ENCODE results near the gene PCA3. TPM values are rescaled to one million over a fixed set of nuclear protein-coding genes. Genes with fewer than 3 reads are reported as not detected.

Gene PCA3
- total RNA-seq, 1 experiment from 2014 or later = not detected

- H3K4me1 ChIP-seq (replicated peaks) = peaks cover 8% of the 10 kb centered on the region
- H3K9me3 ChIP-seq (replicated peaks) = no peaks in the 10 kb centered on the region
- H3K27me3 ChIP-seq (replicated peaks) = no peaks in the 10 kb centered on the region
- H3K36me3 ChIP-seq = no peaks in the 10 kb centered on the region
- no peak overlapping the region for H3K4me3 ChIP-seq
- no peak overlapping the region for H3K27ac ChIP-seq
- no peak for DNase-seq (ENCODE audit: low read depth in 1 of 2, low spot score in 2 of 2)
These were observed 48.4 kb downstream of the PCA3 start for GRCh38 chr9:76812591-76812990.

GRCh38 chr9:76817489-76817888 is 53.3 kb downstream of the PCA3 start:
- no peaks in the 10 kb centered on the region for H3K9me3 ChIP-seq (replicated peaks)
- H3K4me3 ChIP-seq = no peak overlapping the region
- H3K27me3 ChIP-seq (replicated peaks) = no peaks in the 10 kb centered on the region
- peak overlapping the region; percentile 48 for H3K27ac ChIP-seq
- DNase-seq (ENCODE audit: low read depth in 1 of 2, low spot score in 2 of 2) = peak; percentile 46 to 48
- H3K4me1 ChIP-seq (replicated peaks) = peaks cover 19% of the 10 kb centered on the region
- H3K36me3 ChIP-seq = no peaks in the 10 kb centered on the region

GRCh38 chr9:76818271-76818670 is 54.0 kb downstream of the PCA3 start:
- Histone ChIP-seq H3K36me3 (no peaks in the 10 kb centered on the region), H3K27me3 (replicated peaks) (no peaks in the 10 kb centered on the region), H3K27ac (peak overlapping the region; percentile 48), H3K9me3 (replicated peaks) (no peaks in the 10 kb centered on the region), H3K4me3 (no peak overlapping the region), H3K4me1 (replicated peaks) (peaks cover 19% of the 10 kb centered on the region)
- peak; percentile 79 to 88 for DNase-seq (ENCODE audit: low read depth in 1 of 2, low spot score in 2 of 2)

GRCh38 chr9:76820431-76820830 is 56.2 kb downstream of the PCA3 start:
- Histone ChIP-seq H3K36me3 (no peaks in the 10 kb centered on the region), H3K4me3 (no peak overlapping the region), H3K27me3 (replicated peaks) (no peaks in the 10 kb centered on the region), H3K9me3 (replicated peaks) (no peaks in the 10 kb centered on the region), H3K27ac (no peak overlapping the region), H3K4me1 (replicated peaks) (peaks cover 19% of the 10 kb centered on the region)
- no peak for DNase-seq (ENCODE audit: low read depth in 1 of 2, low spot score in 2 of 2)

- H3K4me3 ChIP-seq = no peak overlapping the region
- H3K4me1 ChIP-seq (replicated peaks) = no peaks in the 10 kb centered on the region
- H3K36me3 ChIP-seq = no peaks in the 10 kb centered on the region
- no peaks in the 10 kb centered on the region for H3K27me3 ChIP-seq (replicated peaks)
- DNase-seq (ENCODE audit: low read depth in 1 of 2, low spot score in 2 of 2) = no peak
- H3K27ac ChIP-seq = no peak overlapping the region
- H3K9me3 ChIP-seq (replicated peaks) = no peaks in the 10 kb centered on the region; the same call in 1 of the 2 replicates
These were observed 63.2 kb downstream of the PCA3 start for GRCh38 chr9:76827296-76828080.

GRCh38 chr9:76828447-76828846 is 64.2 kb downstream of the PCA3 start:
- H3K4me1 ChIP-seq (replicated peaks) = no peaks in the 10 kb centered on the region
- no peaks in the 10 kb centered on the region for H3K36me3 ChIP-seq
- H3K9me3 ChIP-seq (replicated peaks) = no peaks in the 10 kb centered on the region; the same call in 1 of the 2 replicates
- H3K27me3 ChIP-seq (replicated peaks) = no peaks in the 10 kb centered on the region
- DNase-seq (ENCODE audit: low read depth in 1 of 2, low spot score in 2 of 2) = no peak
- no peak overlapping the region for H3K4me3 ChIP-seq
- H3K27ac ChIP-seq = no peak overlapping the region

GRCh38 chr9:76835571-76836283 is 71.5 kb downstream of the PCA3 start:
- no peaks in the 10 kb centered on the region for H3K27me3 ChIP-seq (replicated peaks)

More at GRCh38 chr9:76835571-76836283, 71.5 kb downstream of the PCA3 start:
- Histone ChIP-seq H3K4me3 (no peak overlapping the region), H3K27ac (peak overlapping the region; percentile 43), H3K9me3 (replicated peaks) (no peaks in the 10 kb centered on the region), H3K36me3 (no peaks in the 10 kb centered on the region), H3K4me1 (replicated peaks) (peaks cover 21% of the 10 kb centered on the region)
- peak in 1 of 2 experiments; percentile 64 for DNase-seq (ENCODE audit: low read depth in 1 of 2, low spot score in 2 of 2)

Other genes with a start within 250 kb of the PCA3 start
- 0.09 and 2.2 TPM in 2 replicates for gene PRUNE2, start 141.7 kb downstream of the PCA3 start, total RNA-seq (2014; rRNA removed; shearing (Covaris generic))